ENCODE measurements around the gene XPNPEP3. TPM values are rescaled to one million over a fixed set of nuclear protein-coding genes. Genes with fewer than 3 reads are reported as not detected.
A peak's percentile ranks its signal among the peaks of the same experiment; 100 is the strongest.
"Not testable (repeated sequence)": the region's sequence is repeated elsewhere in the genome, so short reads cannot be mapped to it uniquely, and the experiment has no call there.

The XPNPEP3 gene
- total and polyA plus RNA-seq, 2 experiments from 2014 or later: 6.4 to 11.3 TPM

GRCh38 chr22:40911772-40912171, 54.8 kb downstream of the XPNPEP3 start:
- no peak overlapping the region for H3K4me2 ChIP-seq (ENCODE audit: unreplicated experiment)
- in situ Hi-C loops (cut with MboI): no loop called here
- H3K4me3 ChIP-seq: no peak overlapping the region
- no peaks in the 10 kb centered on the region for H3K79me2 ChIP-seq (ENCODE audit: insufficient read depth)
- H2AFZ ChIP-seq: no peak overlapping the region
- peaks cover 8% of the 10 kb centered on the region for H3K4me1 ChIP-seq (ENCODE audit: insufficient read depth)
- H3K9ac ChIP-seq: no peak overlapping the region
- H3K27me3 ChIP-seq (replicated peaks; ENCODE audit: insufficient read depth): no peaks in the 10 kb centered on the region
- H3K36me3 ChIP-seq (ENCODE audit: low read depth): peaks cover 29% of the 10 kb centered on the region; the same call in 1 of the 2 replicates
- 0 out of 2 replicates have a peak, but pooled peaks cover 8% of the 10 kb centered on the region for H3F3A ChIP-seq (ENCODE audit: insufficient read depth)
- H4K20me1 ChIP-seq (ENCODE audit: insufficient read depth): no peaks in the 10 kb centered on the region
- WGBS, 2 experiments (ENCODE audit: low coverage in 1 of 2, low lambda C conversion rate in 2 of 2, missing lambda C conversion rate in 2 of 2): 82 to 84% methylated on average over 3 of the region's 3 CpGs
- peak; percentile 53 for DNase-seq
- H3K9me3 ChIP-seq (ENCODE audit: low read depth): no peaks in the 10 kb centered on the region
- no peak for TF ChIP-seq EZH2 (IDR thresholded peaks at IDR 0.05; ENCODE audit: insufficient read depth, poor library complexity, severe bottlenecking)
- no peak for TF ChIP-seq EZH2phosphoT487 (IDR thresholded peaks at IDR 0.05; ENCODE audit: insufficient read depth, low read depth)
- peak overlapping the region; percentile 12; the same call in 1 of the 2 replicates for H3K27ac ChIP-seq
- H3K9me2 ChIP-seq (ENCODE audit: insufficient read depth): no peaks in the 10 kb centered on the region

GRCh38 chr22:40912987-40913386, 56.0 kb downstream of the XPNPEP3 start:
- peaks cover 36% of the 10 kb centered on the region; the same call in 1 of the 2 replicates for H3K36me3 ChIP-seq (ENCODE audit: low read depth)
- H3K27me3 ChIP-seq (replicated peaks; ENCODE audit: insufficient read depth); H3F3A ChIP-seq (ENCODE audit: insufficient read depth); DNase-seq; in situ Hi-C loops (cut with MboI); H3K9me3 ChIP-seq (ENCODE audit: low read depth); H3K9ac ChIP-seq; H3K79me2 ChIP-seq (ENCODE audit: insufficient read depth); H3K4me3 ChIP-seq; H2AFZ ChIP-seq; H3K4me2 ChIP-seq (ENCODE audit: unreplicated experiment); H4K20me1 ChIP-seq (ENCODE audit: insufficient read depth); H3K9me2 ChIP-seq (ENCODE audit: insufficient read depth); H3K4me1 ChIP-seq (ENCODE audit: insufficient read depth); H3K27ac ChIP-seq: not testable (repeated sequence)
- WGBS, 2 experiments (ENCODE audit: low coverage in 1 of 2, low lambda C conversion rate in 2 of 2, missing lambda C conversion rate in 2 of 2): 95 to 100% methylated on average over 6 of the region's 6 CpGs

- in situ Hi-C loops (cut with MboI): no loop called here
- WGBS, 2 experiments (ENCODE audit: low coverage in 1 of 2, low lambda C conversion rate in 2 of 2, missing lambda C conversion rate in 2 of 2): 73 to 79% methylated on average over 5 of the region's 5 CpGs
- H3K4me3 ChIP-seq: no peak overlapping the region
- peak; percentile 29 for DNase-seq
- H3K4me1 ChIP-seq (ENCODE audit: insufficient read depth): no peaks in the 10 kb centered on the region
- H3K27me3 ChIP-seq (replicated peaks; ENCODE audit: insufficient read depth): no peaks in the 10 kb centered on the region
- H3K9me3 ChIP-seq (ENCODE audit: low read depth): no peaks in the 10 kb centered on the region
- H3K9me2 ChIP-seq (ENCODE audit: insufficient read depth): no peaks in the 10 kb centered on the region
- H3K4me2 ChIP-seq (ENCODE audit: unreplicated experiment): no peak overlapping the region
- no peaks in the 10 kb centered on the region for H3K79me2 ChIP-seq (ENCODE audit: insufficient read depth)
- no peaks in the 10 kb centered on the region for H4K20me1 ChIP-seq (ENCODE audit: insufficient read depth)
- H3F3A ChIP-seq (ENCODE audit: insufficient read depth): 0 out of 2 replicates have a peak, but pooled peaks cover 9% of the 10 kb centered on the region
- H3K9ac ChIP-seq: no peak overlapping the region
- no peak overlapping the region for H3K27ac ChIP-seq
- TF ChIP-seq EZH2 (IDR thresholded peaks at IDR 0.05; ENCODE audit: insufficient read depth, poor library complexity, severe bottlenecking) (no peak), EZH2phosphoT487 (IDR thresholded peaks at IDR 0.05; ENCODE audit: insufficient read depth, low read depth) (no peak)
- H3K36me3 ChIP-seq (ENCODE audit: low read depth): peaks cover 23% of the 10 kb centered on the region; the same call in 1 of the 2 replicates
- no peak overlapping the region for H2AFZ ChIP-seq
These were observed 62.5 kb downstream of the XPNPEP3 start for GRCh38 chr22:40919446-40919845.

- no peak for DNase-seq
- Histone ChIP-seq H3K4me1 (ENCODE audit: insufficient read depth) (no peaks in the 10 kb centered on the region), H3K4me3 (no peak overlapping the region), H3K9me3 (ENCODE audit: low read depth) (no peaks in the 10 kb centered on the region), H3F3A (ENCODE audit: insufficient read depth) (0 out of 2 replicates have a peak, but pooled peaks cover 9% of the 10 kb centered on the region), H3K9me2 (ENCODE audit: insufficient read depth) (no peaks in the 10 kb centered on the region), H3K27ac (no peak overlapping the region), H4K20me1 (ENCODE audit: insufficient read depth) (no peaks in the 10 kb centered on the region), H3K4me2 (ENCODE audit: unreplicated experiment) (no peak overlapping the region), H3K9ac (no peak overlapping the region), H2AFZ (no peak overlapping the region), H3K27me3 (replicated peaks; ENCODE audit: insufficient read depth) (no peaks in the 10 kb centered on the region), H3K79me2 (ENCODE audit: insufficient read depth) (no peaks in the 10 kb centered on the region), H3K36me3 (ENCODE audit: low read depth) (peaks cover 29% of the 10 kb centered on the region)
- 93 to 97% methylated on average over 9 of the region's 9 CpGs for WGBS, 2 experiments (ENCODE audit: low coverage in 1 of 2, low lambda C conversion rate in 2 of 2, missing lambda C conversion rate in 2 of 2)
- in situ Hi-C loops (cut with MboI): no loop called here
- no peak for TF ChIP-seq EZH2phosphoT487 (IDR thresholded peaks at IDR 0.05; ENCODE audit: insufficient read depth, low read depth)
These were observed 63.6 kb downstream of the XPNPEP3 start for GRCh38 chr22:40920526-40920925.
